ENCODE measurements around the gene TACSTD2. TPM values are rescaled to one million over a fixed set of nuclear protein-coding genes. Genes with fewer than 3 reads are reported as not detected.
"Not testable (repeated sequence)": the region's sequence is repeated elsewhere in the genome, so short reads cannot be mapped to it uniquely, and the experiment has no call there.

The TACSTD2 gene
- not detected in 2 replicates for total RNA-seq (2014; rRNA removed; shearing (Covaris generic))
- polyA plus RNA-seq (2014; cell fraction: nucleus; rRNA removed): not detected in 2 replicates

DNA sequence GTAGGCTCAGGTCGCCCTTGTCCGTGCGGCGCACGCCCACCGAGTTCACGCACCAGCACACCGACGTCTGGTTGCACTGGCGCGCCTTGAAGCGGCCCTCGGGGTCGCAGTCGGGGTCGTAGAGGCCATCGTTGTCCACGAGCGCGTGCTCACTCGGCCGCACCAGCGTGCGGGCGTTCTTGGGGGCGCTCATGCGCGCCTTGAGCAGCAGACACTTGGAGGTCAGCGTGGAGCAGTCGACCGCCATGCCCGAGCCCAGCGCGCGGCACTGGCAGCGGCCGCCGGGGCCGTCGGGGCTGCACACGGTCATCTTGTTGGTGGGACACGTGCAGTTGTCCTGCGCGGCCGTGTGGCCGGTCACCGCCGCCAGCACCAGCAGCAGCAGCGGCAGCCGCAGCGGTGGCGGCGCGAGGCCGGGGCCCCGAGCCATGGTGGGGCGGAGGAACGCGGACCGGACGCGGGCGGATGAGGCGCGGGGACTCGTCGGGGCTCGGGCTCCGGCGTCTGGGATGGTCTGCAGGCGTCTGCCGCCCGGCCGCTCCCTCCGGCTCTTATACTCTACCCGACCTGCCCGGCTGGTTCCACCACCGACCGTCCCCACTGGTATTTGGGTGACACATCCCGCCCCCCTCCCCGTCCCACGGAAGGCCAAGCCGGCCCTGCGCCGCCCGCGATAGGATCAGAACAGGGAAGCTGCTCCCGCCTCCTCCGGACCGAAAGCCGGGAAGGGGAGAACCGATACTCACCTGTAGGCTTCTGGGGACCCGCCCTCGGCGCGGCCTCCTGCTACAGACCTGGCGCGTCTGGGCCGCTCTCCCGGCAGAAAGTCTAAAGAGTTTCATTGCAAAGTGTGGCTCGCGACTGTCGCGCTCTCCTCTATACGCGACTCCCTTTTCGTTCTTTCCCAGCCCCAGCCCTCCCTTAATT lies at the start of gene TACSTD2:
Gene TACSTD2 (minus strand): TSS at position 526 of the 927 bp plus-strand sequence. CDS start 96 bp downstream, at position 430.
- no peak for DNase-seq (ENCODE audit: extremely low read depth, low read depth)

- DNase-seq (ENCODE audit: extremely low read depth, low read depth): no peak
Measured at GRCh38 chr1:58626293-58626692, 49.2 kb upstream of the TACSTD2 start.

- DNase-seq (ENCODE audit: extremely low read depth, low read depth): not testable (repeated sequence)
Measured at GRCh38 chr1:58623259-58623658, 46.2 kb upstream of the TACSTD2 start.

DNA sequence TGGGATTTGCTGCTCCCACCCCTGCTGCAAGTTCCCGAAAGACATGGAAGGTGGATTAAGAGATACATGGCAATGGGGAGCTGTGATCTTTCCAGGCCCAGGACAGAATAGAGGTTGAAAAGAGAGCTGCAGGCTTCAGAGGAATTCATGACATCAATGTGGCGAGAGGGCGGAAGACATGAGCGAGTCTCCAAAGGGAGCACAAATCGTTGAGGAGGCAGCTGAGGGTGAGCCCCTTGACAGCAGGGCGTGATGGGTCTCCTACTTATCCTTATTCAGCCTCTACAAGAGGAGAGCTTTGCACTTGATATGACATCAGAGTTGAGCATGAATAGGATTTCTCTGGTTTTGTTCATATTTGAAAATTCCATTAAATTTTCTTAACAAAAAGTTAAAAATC lies 45.5 kb upstream of the TACSTD2 start:
- no peak for DNase-seq (ENCODE audit: extremely low read depth, low read depth)

GRCh38 chr1:58621391-58621790 lies 44.3 kb upstream of the TACSTD2 start:
- DNase-seq (ENCODE audit: extremely low read depth, low read depth): no peak

DNA sequence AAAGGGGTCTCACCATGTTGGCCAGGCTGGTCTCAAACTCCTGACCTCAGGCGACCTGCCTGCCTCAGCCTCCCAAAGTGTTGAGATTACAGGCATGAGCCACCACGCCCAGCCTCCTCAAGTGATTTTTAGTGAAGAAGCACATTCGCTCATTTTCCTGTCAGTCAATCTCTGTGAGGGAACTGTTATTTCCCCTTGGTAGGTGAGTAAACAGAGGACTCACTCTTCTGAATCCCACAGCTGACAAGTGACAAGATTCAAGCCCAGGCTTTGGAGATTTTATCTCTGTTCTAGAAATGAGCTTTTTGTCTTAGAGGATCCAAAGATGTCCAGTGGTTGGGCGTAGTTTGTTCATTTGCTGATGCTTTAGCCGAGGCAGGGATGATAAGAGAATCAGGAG lies 43.9 kb upstream of the TACSTD2 start:
- DNase-seq (ENCODE audit: extremely low read depth, low read depth): no peak

GRCh38 chr1:58620259-58620658 lies 43.2 kb upstream of the TACSTD2 start:
- DNase-seq (ENCODE audit: extremely low read depth, low read depth): no peak

- DNase-seq (ENCODE audit: extremely low read depth, low read depth): no peak
Measured at GRCh38 chr1:58619286-58620054, 42.4 kb upstream of the TACSTD2 start.

- DNase-seq (ENCODE audit: extremely low read depth, low read depth): peak; percentile 8
Measured at GRCh38 chr1:58618303-58618702, 41.3 kb upstream of the TACSTD2 start.

DNA sequence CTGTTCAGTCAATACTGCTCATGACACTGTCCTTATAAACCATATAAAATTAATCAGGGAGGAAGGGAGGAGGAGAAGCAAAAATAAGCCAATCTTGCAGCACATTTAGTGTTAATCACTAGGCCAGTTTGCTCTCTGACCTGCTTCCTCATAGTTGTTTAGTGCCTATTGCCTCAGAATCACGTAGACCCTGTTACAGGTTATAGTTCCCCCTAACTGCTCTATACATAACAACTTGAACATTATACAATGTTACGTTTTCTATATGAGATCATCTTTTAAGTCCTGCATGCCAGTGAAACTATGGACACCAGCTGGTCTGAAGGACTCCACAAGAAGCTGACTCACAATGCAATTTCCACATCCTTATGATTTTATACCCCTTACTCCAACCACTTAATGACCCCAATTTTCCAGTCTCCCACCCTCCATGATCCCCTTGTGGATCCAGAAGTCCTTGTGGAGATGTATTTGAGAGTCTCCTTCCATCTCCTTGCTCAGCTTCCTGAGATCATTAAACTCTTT lies 34.9 kb upstream of the TACSTD2 start:
- no peak for DNase-seq (ENCODE audit: extremely low read depth, low read depth)

DNA sequence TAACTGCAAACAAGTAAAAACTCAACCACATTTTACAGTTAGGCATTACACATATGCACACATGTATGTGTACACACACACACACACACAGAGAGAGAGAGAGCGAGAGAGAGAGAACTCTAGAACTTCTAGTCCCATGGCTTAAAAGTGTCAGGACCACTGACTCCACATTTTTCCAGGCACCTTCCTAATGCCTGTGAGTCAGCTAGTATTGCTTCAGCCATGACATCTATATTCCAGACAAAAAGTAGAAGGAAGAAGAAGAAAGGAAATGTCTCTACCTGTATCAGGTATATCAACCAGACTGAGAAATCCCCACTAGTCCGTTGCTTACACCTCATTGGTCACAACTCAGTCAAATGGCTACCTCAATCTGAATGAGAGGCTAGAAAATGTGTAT lies 31.9 kb upstream of the TACSTD2 start:
- no peak for DNase-seq (ENCODE audit: extremely low read depth, low read depth)

DNA sequence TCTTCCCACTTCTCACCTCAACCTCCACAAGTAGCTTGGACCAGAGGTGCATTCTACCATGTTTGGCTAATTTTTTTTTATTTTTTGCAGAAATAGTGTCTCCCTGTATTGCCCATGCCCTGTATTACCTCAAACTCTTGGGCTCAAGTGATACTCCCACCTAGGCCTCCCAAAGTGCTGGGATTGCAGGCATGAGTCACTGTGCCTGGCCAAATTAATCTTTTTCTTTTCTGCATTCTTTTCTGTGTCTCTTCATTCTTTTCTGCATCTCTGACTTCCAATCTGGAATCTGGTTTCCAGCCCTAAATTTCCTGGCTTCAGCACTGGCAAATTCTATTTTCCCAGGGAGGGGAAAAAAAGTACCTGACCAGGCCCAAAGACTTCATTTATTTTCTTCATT lies 31.2 kb upstream of the TACSTD2 start:
- DNase-seq (ENCODE audit: extremely low read depth, low read depth): no peak

- DNase-seq (ENCODE audit: extremely low read depth, low read depth): no peak
Measured at GRCh38 chr1:58607391-58607790, 30.3 kb upstream of the TACSTD2 start.

DNA sequence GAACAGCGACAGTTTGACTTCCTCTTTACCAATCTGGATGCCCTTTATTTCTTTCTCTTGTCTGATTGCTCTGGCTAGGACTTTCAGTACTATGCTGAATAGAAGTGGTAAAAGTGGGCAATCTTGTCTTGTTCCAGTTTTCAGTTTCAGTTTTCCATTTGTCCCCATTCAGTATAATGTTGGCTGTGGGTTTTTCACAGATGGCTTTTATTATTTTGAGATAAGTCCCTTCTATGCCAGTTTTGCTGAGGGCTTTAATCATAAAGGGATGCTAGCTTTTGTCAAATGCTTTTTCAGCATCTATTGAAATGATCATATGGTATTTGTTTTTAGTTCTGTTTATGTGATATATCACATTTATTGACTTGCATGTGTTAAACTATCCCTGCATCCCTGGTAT lies 24.9 kb upstream of the TACSTD2 start:
- DNase-seq (ENCODE audit: extremely low read depth, low read depth): not testable (repeated sequence)

DNA sequence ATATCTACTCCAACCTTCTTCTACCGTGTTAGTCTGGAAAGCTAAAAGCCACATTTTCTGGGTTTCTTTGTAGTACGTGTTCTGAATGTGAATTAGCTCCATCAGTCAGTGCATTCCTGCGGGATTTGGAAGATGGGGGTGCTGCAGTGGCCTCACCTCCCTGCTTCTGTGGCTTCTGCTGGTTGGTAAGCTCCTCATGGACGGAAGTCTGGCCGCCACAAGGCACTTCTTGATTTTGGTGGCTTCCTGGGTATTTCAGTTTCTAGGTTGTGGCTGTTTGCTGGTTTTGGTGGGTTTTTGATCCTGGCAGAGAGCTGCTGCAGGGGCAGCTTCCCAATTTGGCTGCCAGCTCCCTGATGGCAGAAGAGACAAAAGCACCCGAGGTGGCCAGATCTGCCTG lies 20.9 kb upstream of the TACSTD2 start:
- no peak for DNase-seq (ENCODE audit: extremely low read depth, low read depth)

DNA sequence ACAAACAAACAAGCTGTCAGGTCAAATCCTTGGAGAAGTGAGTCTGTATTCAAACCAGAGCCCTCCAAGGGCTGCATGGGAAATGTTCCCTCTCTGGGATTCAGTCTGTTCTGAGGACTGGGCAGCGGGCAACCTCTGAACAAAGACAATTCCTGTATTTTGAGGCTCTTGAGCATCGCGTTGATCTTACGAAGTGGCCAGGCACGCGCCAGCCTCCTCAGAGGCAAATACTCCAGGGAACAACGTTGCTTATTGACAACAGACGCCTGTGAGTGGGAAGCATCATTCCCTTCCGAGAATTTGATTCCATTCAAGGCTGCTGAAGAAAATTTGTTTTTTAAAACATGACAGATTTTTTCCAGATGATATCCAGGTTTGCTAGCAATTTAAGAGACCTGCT lies 20.0 kb upstream of the TACSTD2 start:
- DNase-seq (ENCODE audit: extremely low read depth, low read depth): no peak

DNA sequence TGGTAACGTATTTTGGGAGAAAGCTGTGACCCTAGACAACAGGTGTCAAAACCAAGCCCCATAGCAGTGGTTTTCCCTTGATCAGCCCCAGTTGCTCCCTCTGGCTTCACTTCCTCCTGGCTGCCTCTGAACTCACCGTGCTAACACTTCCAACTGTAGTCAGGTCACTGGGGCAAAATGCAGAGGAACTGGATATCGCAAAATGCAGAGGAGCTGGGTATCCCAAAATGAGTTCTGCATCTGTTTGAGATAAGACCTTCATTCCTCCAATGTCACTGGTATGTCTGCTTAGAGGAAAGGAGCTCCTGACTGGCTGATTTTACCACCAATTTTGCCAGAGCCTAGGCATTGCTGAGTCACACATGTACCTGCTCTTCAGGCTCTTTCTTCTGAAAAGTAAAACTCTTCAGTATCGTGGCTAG lies 19.6 kb upstream of the TACSTD2 start:
- DNase-seq (ENCODE audit: extremely low read depth, low read depth): no peak

- no peak for DNase-seq (ENCODE audit: extremely low read depth, low read depth)
Measured at GRCh38 chr1:58594546-58594945, 17.5 kb upstream of the TACSTD2 start.

DNA sequence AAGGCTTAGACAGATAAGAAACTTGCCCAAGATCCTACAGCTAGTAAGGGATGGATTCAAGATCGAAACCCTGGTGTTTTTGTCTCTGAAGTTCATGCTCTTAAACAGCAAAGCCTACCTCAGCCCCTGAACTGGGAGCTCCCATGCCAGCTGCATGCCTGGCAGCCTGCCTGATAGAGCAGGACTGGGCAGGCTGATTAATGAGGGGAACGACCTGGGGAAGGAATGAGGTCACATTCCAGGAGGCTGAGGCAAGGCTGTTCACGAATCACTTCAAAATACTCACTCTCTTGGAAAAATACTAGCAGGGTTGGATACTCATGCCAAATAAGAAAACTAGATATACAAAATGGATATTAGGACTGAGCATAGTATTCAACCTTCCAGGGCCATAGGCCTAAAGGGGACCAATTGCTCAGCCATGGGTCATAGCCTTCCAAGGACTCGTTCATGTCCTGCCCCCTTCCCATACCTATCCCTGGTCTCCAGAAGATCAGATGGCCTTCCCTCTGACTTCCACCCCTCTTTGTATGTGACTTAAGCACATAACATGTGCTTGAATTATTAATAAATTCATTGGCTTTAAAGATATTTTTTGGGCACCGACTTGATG lies 15.6 kb upstream of the TACSTD2 start:
- DNase-seq (ENCODE audit: extremely low read depth, low read depth): no peak

DNA sequence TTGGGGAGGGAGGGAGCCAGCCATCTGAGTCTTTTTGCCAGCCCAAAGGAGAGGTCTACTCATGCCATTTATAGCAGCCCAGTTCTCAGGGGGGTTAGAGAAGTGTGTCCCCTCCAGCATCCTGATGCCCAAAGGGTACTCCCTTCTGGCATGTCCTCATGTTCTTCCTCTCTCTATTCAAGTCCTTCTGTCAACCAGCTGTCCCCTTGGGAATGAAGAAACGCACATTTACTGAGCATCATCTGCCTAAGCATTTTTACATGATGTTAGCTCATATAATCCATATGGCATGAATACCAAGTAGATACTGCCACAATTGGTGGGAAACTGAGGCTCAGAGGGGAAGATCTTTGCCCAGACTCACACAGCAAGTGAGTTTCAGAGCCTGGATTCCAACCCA lies 14.8 kb upstream of the TACSTD2 start:
- DNase-seq (ENCODE audit: extremely low read depth, low read depth): no peak

DNA sequence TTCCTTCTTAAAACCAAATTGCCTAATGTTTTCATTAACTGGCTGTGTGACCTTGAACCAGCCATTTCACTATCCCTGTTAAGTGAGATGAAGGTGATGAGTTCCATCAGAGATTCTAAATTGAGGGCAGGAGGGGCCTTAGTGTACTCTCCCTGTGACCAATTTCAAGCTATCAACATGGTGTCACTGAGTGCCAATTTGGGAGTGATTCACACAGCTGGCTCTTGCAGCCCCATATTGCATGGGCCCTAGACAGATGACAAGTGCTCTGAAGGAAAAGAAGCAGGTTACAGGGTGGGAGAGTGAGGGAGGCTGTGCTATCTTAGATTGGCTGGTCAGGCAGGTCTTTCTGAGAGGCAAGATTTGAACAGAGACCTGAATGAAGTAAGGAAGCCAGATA lies 13.0 kb upstream of the TACSTD2 start:
- DNase-seq (ENCODE audit: extremely low read depth, low read depth): no peak

Measured in NCI-H460 (cell line).